Stimulated activated CD4-positive, alpha-beta T cell treated with anti-CD3 and anti-CD28 coated beads, Interleukin-1b, Interleukin-23, amount 100 ng/mL, for 48 hours (primary cell): ENCODE data around the gene PHF23.
"Not testable (repeated sequence)": the region's sequence is repeated elsewhere in the genome, so short reads cannot be mapped to it uniquely, and the experiment has no call there.

Experiments
- DNase-seq: peaks from one replicate; pipeline ENCODE4 v3.0.0-alpha.2; 2020

Gene PHF23

GRCh38 chr17:7258731-7259554, 19.7 kb upstream of the PHF23 start:
- DNase-seq = no peak

DNA sequence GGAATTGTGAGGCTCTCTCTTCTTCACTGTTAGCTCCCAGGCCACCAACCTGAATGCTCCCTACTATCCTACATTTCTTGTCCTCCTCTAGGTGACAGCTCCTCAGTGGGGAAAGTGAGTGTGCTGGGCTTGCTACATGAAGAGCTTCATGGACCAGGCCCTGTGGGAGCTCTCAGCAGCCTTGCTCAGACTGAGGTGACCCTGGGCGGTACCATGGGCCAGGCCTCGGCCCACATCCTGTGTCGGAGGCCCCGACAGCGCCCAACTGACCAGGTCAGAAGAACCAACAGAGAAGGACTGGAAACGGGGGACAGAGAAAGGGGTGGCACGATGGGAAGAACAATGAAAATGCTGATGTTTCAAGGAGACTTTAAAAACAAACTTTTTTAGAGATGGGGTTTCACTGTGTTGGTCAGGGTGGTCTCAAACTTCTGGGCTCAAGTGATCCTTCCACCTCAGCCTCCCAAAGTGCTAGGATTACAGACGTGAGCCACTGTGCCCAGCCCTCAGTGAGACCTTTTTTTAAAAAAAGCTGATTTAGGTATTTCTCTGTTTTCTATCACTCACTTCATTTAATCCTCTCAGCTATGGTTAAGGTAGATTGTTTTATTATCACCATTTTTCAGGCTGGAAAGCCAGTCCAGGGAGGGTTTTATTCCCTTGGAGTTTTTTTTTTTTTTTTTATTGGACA, 17.7 kb upstream of the PHF23 start:
- DNase-seq = no peak

GRCh38 chr17:7254511-7254910, 15.3 kb upstream of the PHF23 start:
- no peak for DNase-seq

GRCh38 chr17:7253082-7253481, 13.8 kb upstream of the PHF23 start:
- DNase-seq = no peak

- DNase-seq = peak; percentile 93
Observed at GRCh38 chr17:7252176-7253043, 13.2 kb upstream of the PHF23 start, which contains the start of gene ELP5. ELP5 (plus strand) TSS chr17:7252215; CDS start chr17:7252551, 336 bp downstream.

- peak; percentile 99 for DNase-seq
Observed at GRCh38 chr17:7251661-7252175, 12.5 kb upstream of the PHF23 start, which contains the start of gene CTDNEP1. CTDNEP1 (minus strand) TSS chr17:7251734; CDS start chr17:7251296, 438 bp downstream.

DNA sequence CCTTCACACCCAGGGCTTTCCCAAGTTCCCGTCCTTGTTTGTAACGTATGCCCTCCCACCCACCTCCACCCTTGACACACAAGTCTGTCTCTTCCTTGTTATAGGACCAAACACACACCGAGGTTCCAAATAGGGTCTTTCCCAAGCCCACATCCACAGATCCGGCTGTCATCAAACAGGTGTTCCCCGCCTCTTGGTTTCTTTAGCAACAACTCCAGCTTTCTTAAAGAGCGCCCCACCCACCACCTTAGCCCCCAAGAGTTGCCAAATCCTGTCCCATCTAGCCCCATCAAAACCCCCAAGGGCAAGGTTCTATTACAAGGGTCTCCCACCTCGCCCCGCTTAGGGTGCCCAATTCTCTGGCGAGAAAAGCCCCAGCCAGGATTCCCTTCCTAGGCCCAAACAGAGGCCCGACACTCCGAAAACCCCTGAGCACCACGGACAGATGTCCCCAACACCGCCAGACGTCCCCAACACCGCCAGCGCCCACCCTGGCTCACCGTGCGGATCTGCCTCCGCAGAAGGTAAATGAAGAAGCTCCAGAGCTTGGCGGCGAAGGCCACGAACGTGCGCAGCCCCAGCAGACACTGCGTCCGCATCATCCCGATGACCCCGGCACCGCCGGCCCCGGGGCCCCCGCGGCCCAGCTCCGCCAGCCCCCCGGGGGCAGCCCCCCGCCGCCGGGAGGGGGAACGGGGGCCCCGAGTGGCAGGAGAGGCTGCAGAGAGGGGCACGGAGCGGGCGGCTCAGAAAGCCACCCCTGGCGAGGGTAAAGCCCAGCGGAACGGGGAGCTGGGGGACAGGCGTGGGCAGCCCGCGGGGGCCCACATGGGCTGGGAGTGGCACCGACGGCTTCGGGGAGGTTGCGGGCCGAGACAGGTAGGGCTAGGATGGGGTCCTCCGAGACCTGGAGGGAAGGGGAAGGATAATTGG, 11.7 kb upstream of the PHF23 start:
- DNase-seq = peak; percentile 22

- no peak for DNase-seq
Observed at GRCh38 chr17:7249830-7250229, 10.6 kb upstream of the PHF23 start.

DNA sequence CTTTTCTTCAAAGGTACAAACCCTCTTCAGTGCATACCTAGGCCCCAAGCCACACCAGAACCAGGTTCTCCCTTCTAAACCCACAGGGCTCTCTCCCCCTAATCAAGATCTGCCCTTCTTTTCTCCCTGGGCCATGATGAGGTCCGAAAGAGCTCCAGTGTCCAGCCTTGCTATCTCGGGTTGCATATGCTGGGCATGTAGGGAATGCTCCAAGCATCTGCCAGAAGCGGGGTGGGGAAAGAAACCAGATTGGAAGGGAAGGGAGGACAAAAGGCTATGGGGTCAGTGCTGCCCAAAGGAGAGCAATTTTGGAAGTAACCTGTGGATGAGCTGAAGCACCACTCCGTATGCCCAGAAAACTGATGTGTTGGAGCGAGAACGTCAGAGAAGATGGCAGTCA, 10.0 kb upstream of the PHF23 start:
- DNase-seq = no peak

DNA sequence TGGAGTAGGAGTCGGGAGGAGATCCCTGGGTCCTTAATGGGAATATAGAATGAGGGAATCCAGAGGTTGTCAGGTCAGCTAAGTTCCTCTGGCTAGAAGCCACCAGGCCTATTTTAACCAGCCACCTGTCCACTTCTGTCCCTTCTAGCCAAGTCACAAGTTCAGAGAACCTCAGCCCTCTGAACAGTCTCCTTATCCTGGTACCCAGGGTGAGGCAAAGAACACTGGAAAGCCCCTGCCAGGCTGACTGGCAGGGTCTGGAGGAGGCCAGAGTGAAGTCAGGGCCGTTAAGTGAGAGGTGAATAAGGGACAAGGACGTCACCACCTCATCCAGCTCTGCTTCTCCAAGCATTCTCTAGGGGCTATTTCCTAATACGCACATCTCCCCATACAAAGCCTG, 9.5 kb upstream of the PHF23 start:
- no peak for DNase-seq

DNA sequence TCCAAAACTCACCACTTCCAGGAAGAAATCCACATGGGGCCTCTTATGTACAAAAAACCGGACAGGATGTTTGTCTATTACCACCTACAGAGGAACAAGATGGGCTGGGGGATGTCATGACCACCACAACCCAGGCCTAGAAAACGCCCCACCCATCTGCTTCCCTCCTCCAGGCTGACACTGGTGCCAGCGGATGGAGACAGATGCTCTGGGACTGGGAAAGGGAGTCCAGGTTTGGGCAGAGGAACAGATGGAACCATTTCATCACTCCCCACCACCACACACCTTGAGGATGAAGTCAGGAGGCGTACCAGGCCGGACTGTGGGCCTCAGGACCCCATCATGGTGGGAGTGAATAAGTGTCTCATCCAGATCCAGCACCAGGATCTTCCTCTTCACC, 7.5 kb upstream of the PHF23 start:
- DNase-seq = no peak

DNA sequence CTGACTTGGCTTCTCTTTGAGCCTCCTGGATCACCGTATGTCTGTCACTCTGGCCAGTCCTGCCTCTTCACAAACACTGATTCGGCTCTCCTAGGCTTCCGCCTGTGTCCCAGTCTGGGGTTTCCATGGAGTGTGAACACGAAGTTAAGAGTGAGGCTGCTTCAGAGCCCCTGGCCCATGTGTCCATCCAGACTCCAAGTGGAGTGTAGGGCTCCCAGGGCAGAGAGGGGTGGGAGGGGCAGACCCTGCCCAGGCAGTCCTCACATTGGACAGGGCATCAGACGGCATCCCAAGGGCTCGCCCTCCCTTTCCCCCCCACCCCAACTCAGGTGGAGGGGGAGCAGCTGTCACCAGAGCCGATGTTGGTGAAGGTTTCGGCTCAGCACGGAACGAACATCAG, 4.6 kb upstream of the PHF23 start:
- DNase-seq = not testable (repeated sequence)

GRCh38 chr17:7243453-7243729, 4.1 kb upstream of the PHF23 start:
- DNase-seq = no peak

- DNase-seq = peak; percentile 91
Observed at GRCh38 chr17:7242717-7243452, 3.6 kb upstream of the PHF23 start.

- DNase-seq = peak; percentile 91
Observed at GRCh38 chr17:7241783-7242716, 2.8 kb upstream of the PHF23 start, which contains the start of gene GABARAP. GABARAP (minus strand) TSS chr17:7242449; CDS start chr17:7242330, 119 bp downstream.

GRCh38 chr17:7241090-7241733, 2.0 kb upstream of the PHF23 start:
- DNase-seq = no peak

DNA sequence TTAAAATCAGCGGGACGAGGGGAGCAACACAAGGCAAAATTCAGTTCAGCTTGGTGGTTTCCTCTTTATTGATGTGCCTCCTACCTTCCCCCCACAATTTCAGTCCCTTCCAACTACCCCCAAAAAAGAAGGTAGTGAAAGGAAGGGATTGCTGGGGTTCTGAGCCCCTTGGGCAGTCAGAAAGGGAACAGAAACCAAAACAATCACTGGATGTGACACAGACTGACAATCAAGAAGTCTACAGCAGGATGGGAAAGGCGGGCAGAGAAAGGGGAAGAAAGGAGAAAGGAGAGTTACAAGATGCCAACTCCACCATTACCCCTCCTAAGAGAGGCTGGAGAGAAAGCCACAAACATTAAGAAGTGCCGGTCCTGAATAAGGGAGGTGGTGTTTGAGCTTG, 1.1 kb upstream of the PHF23 start:
- no peak for DNase-seq

DNA sequence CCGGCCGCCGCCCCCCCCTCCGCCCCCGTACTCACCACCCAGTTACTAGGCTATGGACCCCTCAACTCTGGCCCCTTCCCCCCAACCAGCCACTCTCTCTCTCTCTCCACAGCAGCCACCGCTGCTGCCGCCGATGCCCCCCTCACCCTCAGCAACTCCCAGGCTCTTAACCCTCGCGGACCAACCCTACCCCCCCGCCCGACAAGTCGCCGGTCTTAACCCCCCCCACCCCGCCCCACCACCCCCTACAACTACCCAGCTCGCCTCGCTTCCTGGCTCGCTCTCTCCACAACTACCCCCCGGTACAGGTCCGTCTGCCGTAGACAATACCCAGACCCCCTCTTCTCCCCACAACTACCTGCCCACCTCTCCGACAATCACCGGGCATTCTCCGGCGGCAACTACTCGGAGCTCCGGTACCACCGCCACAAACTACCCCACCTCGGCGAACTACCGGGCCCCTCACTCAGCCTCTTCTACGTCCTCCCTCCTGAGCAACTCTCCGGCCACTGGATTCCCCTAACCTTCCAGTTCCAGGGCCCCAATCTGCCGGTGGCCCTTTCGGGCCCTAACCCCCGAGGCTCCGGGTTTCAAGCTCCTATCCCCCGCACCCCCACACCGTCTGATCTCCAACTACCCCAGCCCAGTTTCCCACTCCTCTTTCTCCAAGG, 702 bp downstream of the PHF23 start:
- no peak for DNase-seq
